GM18868 (cell line): ENCODE results near the gene NXPH4.
A peak's percentile ranks its signal among the peaks of the same experiment; 100 is the strongest.

Experiments used
- ATAC-seq: cut with Tn5 transposase; IDR thresholded peaks from one replicate; pipeline ENCODE4 v1.9.1; 2021; ENCODE audit warnings: mild to moderate bottlenecking, moderate library complexity; ENCODE audit not compliant: unreplicated experiment

Gene NXPH4

DNA sequence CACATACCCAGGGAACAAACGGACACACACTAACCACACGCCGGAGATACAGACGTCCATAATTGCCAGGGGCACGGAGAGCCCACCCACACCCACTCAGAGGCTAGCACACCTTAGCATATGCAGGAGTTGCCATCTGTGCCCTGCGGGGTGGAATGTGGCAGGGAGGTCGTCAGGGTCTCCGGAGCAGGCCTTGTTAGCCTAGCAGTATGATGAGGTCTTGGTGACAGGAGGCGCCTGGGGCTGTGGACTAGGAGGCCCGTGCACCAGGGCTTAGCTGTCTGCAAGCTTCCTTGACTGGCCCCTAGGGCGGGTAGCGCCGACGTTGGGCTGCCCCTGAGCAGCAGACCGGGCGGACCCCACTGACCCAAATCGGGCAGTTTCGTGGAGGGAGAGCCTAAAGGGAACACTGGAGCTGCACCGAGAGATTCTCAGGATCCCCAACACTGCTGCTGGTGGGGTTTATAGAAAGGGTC is 24.4 kb downstream of the NXPH4 start:
- no peak for ATAC-seq

DNA sequence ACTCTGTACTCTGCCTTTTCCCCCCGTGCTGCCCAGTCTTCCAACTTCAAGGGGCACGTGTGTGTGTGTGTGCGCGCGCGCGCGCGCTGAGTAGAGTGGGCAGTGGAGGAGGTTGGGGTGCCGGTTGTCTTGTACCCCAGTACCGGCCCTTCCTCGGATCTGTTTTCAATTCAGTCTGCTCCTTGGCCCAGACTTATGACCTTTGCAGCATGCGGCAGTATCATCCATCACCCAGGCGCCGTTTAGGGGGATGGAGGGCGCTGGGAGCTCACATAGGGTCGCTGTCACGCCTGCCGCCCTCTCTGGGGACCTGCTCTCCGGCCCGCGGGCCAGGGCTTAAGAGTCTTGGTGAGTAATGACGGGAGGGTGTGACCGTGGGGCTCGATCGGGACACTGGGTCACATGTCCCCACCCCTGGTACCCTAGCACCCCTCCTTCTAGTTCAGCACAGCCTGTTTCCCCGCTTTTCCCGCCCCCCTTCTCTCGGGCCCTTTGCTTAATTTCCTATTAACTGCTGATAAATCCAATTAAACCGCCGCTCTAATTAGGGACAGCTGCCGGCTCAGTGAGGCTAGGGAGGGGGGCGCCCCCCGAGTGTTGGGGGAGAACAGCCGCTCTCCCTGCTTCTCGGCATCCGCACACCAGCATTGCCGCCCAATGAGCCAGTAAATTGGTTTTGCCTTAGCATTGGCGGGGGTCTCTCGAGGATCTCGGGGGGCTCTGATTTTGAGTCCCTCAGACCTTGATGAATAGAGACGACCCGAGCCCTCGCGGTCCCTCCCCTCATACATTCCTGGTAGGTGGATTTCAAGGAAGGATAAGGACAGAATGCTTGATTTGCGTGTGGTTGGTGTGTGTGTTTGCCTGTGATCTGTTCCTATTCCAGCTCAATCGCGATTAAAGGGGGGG is 25.1 kb downstream of the NXPH4 start:
- no peak for ATAC-seq

DNA sequence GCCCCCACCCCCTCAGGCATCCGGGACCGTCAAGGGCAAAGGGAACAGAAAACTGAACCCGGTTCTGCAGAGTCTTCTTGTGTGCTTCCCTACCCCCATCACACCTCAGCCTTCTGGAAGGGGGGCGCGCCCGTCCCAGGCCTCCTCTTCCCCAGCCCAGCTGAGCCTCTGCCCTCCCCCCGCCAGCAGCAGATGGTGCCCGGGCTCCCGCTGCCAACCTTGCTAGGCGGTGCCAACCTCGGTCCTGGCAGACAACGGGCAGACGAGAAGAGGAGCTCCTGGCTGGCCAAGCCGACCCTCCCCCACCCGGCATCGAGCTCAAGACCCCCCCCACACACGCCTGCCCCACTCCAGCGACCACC is 25.7 kb downstream of the NXPH4 start:
- no peak for ATAC-seq

DNA sequence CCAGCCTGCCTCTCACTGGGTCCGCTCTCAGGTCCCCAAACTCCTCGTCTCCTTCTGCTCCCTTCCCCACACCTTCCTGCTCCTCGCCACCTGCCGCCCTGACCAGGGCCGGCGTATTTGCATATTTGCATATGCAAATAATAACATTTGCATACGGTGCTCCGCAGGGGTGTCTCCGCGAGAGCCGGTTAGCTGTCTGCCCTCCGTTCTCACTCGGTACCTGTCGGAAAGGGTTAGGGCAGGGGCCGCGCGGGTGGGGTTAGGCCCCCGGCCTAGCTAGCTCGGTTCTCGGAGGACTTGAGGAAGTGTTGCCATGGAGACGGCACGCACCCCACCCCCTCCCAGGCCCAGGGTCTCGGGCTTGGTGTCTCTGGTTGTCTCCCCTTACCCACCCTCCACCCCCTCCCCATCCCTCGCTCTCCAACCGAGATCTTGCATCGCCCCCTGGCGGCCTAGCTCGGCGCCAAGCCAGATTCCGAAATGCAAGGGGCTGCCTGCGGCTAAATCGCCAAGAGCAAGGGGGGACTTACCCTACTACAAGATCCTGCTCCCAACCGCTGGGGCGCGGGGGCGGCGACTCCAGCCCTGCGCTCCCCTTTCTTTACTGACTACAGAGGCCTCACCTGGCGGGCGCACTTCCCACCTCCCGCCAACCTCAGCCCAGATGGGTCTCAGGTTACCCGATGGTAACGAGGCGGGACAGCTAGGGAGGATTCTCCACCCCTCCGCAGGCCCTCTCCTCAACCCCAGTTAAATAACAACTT is 26.3 kb downstream of the NXPH4 start:
- ATAC-seq = peak; percentile 33

DNA sequence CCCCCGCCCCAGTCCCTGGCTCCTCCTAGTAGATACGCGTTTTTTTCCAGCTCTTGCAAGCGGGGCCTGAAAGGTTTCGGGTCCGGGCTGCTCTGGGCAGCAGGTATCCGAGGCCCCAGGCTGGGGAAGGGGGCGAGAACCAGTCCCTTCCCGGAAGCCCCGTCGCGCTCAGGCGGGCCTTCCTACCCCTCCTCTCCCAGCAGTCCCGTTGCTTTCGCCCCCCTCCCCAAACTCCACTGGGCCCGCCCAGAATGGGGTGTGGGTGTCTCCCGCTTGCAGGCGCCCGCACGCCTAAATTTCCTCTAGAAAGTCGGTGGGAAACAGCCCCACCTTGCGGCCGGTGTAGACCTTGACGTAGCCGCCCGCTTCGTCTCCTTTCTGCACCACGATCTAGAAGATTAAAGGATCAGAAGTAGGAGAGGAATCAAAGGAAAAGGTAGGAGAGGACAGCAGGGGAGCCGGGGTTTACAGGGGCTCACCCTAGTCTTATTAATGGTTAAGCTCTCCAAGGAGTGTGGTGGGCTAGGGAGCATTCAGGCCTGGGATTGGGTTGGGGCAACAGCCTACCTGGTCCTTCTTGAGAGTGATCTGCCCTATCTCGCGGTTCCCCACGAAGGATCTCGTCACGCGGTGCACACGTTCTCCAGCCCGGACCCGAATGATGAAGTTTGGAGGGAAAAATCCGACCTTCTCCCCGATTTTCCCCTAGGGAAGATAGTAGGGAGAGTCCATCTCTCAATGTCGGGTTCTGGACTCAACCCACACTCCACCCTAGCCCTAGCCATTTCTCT is 27.1 kb downstream of the NXPH4 start:
- ATAC-seq = no peak

- ATAC-seq = no peak
These were observed 27.7 kb downstream of the NXPH4 start for GRCh38 chr12:57244312-57244696.

GRCh38 chr12:57247041-57247440 is 30.4 kb downstream of the NXPH4 start:
- no peak for ATAC-seq

GRCh38 chr12:57248934-57249742 is 32.5 kb downstream of the NXPH4 start:
- ATAC-seq = no peak

GRCh38 chr12:57250541-57250940 is 33.9 kb downstream of the NXPH4 start:
- ATAC-seq = no peak

- ATAC-seq = no peak
These were observed 34.4 kb downstream of the NXPH4 start, which contains the start of gene STAC3 for GRCh38 chr12:57250956-57251355. Gene STAC3 (minus strand): TSS chr12:57251187. CDS start chr12:57249636, 1,551 bp downstream.

- no peak for ATAC-seq
These were observed 38.1 kb downstream of the NXPH4 start for GRCh38 chr12:57254506-57255280.

- ATAC-seq = no peak
These were observed 39.3 kb downstream of the NXPH4 start for GRCh38 chr12:57255916-57256315.

DNA sequence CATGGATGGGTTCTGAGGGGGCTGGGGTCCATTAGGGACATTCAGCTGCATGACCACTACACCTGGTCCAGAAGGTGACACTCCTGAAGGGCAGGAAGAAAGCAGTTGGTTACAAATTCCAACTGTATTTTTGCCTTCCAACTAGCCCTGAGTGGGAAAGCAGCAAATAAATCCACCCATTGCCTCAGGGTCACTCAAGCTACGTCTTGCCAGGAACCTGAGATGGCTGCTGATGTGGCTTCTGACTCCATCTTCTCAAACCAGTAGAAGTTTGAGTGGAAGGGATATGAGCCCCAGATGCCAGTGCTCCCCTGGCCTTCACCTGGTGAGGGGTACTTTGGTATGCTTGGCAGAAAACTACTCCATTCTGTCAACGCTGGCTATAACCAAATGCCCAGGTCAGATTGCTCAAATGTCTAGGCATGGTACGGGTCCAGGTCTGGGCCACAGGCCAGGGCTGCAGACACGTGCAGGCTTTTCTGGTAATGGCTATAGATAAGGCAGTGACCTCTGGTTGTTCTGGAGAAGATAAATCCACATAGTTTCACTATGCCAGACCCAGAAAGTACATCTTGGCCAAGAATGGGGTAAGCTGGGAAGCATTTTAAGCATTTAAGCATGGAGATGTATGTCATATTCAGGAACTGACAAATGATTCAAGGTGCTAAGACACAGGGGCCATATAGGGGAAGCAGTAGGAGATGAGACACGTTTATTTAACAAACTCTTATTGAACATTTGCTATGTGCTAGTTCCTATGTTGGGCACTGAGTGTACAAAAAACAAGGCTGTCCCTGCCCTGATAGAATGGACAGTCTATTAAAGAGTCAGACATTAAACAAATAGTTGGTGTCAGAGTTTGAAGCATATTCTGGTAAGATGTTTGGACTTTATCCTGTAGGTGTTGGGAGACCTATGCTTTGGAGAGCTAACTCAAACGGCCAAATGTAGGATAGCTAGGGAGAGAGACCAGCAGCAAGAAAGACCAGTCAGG is 42.7 kb downstream of the NXPH4 start:
- no peak for ATAC-seq

DNA sequence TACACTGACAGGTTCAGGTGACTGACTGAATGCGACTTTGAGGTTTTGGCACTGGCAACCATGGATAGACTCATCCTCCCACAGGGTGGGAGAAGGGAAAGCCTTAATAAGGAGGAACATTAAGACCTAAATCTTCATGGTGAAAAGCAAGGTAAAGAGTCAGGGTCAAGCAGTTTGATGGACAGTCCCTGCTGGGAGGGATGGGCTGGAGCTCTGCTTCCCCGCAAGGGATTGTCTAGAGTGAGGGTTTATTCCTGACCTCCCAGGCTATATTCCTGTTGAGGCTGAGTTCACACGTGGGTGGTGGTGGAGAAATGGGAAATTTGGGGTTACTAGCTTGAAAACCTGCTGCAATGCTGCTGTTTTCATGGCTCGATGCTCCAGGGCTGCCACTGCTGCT is 43.8 kb downstream of the NXPH4 start:
- ATAC-seq = no peak

DNA sequence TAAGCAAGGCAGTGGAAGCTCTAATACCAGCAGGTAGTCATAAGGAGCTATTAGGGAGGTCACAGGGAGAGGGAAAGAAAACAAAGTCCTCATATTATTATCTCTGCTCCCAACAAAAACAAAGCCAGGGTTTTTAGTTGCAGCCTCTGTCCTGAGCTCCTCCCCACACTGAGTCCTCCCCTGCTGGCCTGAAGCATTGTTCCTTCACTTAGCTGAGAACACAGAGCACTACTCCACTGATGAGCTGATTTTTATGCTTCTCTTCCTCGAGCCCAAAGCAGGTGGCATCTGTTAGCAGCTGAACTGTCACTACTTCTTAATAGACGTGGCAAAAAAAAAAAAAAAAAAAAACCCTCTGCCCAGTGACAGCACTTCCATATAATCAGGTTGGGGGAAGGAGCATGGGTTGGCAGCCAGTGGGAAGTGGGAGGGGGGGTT is 44.9 kb downstream of the NXPH4 start:
- ATAC-seq = no peak

DNA sequence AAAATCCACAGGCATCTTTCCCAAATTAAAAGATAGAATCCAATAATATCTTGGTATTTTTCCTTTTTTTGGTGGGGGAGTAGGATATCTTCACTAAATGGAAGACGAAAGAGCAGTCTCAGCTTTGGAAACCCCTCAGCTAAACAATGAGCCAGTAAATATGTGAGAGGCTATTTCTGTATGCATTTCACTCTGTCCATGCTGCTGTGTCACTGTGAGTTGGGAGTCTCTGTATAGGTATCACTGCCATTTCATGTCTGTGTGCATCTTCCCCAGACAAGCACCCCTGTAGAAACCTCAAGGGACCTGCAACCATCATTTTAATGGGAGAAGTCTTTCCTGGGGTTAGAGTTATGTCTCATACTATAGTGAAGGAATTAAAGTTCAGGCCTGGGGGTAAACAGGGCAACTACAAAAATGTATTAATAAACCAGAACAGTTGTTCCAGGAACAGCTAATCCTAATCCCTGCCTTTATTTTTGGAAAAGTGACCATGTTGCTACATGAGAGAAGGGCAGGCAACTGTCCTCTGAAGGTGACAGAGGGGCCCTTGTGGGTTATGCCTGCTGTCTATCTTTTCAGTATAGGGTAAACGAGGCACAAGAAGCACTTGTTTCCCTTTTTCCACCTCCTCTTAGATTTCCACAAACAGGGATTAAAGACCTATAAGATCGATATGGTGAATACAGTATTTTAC is 45.7 kb downstream of the NXPH4 start:
- ATAC-seq = no peak

- ATAC-seq = no peak
These were observed 46.5 kb downstream of the NXPH4 start for GRCh38 chr12:57263096-57263495.

DNA sequence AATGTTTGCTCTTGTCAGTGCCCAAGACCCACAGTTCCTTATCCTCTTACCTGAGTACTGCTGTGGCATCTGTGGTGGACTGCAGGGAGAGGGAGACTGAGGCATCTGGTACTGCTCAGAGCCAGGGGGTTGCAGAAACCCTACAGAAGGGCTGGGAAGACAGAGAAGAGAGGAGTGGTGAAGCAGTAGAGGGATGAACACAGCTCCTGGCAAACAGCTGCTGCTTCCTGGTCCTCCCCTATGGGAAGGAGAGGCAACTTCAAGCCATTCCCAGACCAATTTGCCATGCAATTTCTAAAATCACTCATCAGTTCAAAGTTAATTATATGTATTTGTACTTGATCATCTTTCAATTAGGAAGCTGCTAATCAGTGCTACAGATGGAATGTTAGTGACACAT is 50.1 kb downstream of the NXPH4 start:
- no peak for ATAC-seq
